Gastrocnemius medialis (tissue), 4 donors: Measurements from ENCODE around the gene ANKRD27.

Source experiments
- POLR2A ChIP-seq, 2 donors: fragments of 450-650 bp; IDR thresholded peaks; one replicate each; pipeline ENCODE4 v1.6.1; 2017; ENCODE audit warnings: antibody characterized with exemption in 2 of 2, mild to moderate bottlenecking in 2 of 2, moderate library complexity in 2 of 2
- TF ChIP-seq, protein P1 (sequence below), 5 experiments: fragments of 450-650 bp in 3 of 5; fragments of 200-600 bp in 2 of 5; sonication (generic) in 2 of 5; IDR thresholded peaks in 4 of 5; conservative IDR thresholded peaks in 1 of 5; 1 replicate in 4 of 5; 2 replicates in 1 of 5; pipeline ENCODE4 v1.5.1; 2016 to 2019; ENCODE audit warnings: antibody characterized with exemption in 5 of 5, mild to moderate bottlenecking in 3 of 5, moderate library complexity in 3 of 5

- TF ChIP-seq, protein P1, sequence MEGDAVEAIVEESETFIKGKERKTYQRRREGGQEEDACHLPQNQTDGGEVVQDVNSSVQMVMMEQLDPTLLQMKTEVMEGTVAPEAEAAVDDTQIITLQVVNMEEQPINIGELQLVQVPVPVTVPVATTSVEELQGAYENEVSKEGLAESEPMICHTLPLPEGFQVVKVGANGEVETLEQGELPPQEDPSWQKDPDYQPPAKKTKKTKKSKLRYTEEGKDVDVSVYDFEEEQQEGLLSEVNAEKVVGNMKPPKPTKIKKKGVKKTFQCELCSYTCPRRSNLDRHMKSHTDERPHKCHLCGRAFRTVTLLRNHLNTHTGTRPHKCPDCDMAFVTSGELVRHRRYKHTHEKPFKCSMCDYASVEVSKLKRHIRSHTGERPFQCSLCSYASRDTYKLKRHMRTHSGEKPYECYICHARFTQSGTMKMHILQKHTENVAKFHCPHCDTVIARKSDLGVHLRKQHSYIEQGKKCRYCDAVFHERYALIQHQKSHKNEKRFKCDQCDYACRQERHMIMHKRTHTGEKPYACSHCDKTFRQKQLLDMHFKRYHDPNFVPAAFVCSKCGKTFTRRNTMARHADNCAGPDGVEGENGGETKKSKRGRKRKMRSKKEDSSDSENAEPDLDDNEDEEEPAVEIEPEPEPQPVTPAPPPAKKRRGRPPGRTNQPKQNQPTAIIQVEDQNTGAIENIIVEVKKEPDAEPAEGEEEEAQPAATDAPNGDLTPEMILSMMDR (IDR thresholded peaks at IDR 0.05 in 4 of 5, conservative IDR thresholded peaks at IDR 0.05 in 1 of 5): no peak
- peak; percentile 83 to 85 for TF ChIP-seq POLR2A (IDR thresholded peaks at IDR 0.05)
Measured at GRCh38 chr19:32691291-32691951, 16.4 kb upstream of the ANKRD27 start, which contains the start of gene NUDT19.
